ENCODE data around the gene RILP.

RILP gene

DNA sequence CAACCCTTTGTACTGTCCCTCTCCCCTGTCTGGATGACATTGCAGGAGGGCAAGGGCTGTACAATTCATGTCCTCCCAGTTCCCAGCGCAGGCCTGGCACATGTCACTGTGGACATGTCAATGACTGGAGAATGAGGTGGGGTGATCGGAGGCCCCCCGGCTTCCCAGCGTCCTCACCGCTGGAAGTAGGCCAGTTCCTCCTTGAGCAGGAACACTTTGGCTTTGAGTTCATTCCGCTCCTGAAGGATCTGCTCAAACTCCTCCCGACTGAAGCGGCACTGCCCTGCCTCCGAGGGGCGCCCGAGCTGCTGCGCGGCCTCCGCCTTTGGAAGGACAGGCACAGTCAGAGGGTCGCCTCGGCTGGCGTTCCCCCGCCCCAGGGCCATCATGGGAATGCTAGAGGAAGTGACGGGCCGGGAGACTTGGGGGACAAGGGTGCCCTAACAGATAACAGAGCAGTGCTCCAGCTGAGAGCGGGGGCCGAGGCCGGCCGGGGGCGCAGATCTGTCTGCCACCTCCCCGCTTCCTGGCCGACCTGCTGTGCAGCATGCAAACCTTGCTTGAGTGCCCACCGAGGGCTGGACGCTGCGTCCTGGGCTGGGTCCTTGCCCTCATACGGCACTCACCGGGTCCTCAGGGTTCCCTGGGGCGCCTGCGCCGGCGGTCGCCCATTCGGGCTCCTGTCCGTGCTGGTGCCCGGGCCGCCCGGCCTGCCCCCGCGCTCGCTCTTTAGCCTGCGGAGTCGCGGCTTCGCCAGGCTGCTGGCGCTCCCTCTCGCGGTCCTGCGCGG lies 1.3 kb downstream of the RILP start:
- DNase-seq (ENCODE audit: low spot score) = peak; percentile 63

- no peak for DNase-seq (ENCODE audit: low spot score)
Measured at GRCh38 chr17:1647802-1648171, 1.9 kb downstream of the RILP start.

DNA sequence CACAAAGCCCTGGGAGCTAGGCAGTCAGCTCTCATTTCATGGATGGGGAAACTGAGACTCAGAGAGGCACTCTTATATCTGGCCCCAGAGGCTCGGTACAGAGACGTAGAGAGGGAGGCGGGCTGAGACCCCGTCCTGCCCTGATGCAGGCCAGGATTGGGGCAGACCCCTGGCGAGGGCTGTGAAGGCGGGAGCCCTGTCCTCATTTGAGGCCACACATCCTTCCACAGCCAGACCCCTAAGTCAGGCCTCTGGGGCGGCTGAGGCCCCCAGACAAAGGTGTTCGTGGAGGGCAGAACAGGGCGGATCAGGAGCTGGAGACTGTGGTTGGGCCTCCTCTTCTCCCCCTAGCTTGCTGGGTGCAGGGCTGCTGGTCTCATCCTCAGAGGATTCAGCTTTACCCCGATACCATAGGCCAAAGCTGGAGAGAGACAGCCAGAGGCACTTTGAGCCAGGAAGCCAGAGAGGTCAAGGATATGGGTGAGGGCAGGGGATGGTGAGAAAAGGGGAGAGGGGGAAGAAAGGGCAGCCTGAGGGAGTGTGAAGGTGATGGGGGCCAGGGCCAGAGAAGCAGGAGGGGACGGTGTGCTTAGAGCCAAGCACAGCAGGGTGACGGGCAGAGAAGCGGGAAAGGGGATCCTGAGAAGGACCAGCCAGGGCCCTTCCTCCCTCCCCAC lies 3.3 kb downstream of the RILP start:
- no peak for DNase-seq (ENCODE audit: low spot score)

DNA sequence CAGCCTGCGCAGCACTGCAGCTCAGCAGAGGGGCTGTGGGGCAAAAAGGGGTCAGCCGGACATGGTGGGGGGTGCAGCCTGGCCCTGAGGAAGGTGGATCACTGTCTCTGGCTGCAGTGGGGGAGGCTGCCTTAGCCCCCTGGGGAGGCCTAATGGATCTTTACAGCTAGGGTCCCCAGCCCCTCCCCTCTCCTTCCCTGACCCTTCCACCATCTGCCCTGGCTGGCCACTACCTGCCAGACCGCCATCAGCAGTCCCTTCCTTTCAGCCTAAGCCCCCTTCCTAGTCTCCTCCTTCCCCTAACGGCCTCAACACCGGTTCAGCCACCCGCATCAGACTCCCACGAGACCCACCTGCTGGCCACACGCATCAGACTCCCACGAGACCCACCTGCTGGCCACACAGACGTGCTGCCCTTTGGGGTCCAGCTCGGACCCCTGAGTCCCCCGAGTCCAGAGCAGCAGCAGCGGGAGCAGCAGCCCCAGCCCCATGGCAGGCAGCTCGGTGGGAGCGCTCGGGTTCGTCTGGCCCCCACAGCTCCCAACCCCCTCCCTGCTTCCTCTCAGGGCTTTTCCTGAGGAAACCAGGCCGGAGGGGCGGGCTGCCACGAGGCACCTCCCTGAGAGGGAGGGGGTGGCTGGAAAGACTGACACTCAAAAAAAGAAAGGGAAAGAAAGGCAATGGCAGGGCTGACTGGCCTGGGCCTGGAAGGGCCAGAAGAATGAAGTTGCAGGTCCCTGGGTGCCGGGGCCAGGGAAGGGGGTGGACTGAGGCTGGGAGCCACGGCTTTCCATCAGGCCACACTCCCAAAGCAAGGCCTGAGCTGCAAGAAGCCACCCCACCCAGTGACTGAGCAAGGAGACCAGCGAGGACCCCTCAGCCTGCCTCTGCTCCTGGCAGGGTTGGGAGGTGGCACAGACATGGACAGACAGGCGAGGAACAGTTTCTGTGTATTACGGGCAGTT lies 4.2 kb downstream of the RILP start, which contains the start of gene SCARF1:
Gene SCARF1 (minus strand): TSS at position 526 of the 965 bp plus-strand sequence. CDS start 35 bp downstream, at position 491.
- no peak for DNase-seq (ENCODE audit: low spot score)

- no peak for DNase-seq (ENCODE audit: low spot score)
Measured at GRCh38 chr17:1644493-1645206, 5.0 kb downstream of the RILP start.

DNA sequence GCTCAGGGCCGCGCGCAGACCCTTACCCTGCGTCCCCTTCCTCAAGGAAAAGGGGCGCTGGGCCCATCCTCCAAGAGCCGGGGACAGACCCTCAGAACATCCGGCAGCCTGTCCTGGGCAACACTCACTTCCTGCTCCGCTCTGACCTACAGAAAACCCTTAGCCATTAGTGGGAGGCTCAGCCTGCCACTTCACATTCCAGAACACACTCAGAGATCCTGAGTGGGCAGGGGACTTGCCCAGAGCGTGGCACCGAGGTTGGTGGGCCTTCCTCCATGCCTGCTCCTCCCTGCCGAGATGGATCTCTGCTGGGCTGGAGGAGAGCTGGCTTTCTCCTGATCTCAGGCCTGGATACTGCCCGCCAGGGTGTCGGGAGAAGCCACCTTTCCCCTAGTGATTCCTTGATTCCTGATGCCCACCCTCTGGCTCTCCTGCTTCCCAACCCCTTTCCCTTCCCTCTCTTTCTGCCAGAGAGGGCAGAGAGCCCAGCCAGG lies 5.6 kb downstream of the RILP start:
- no peak for DNase-seq (ENCODE audit: low spot score)

DNA sequence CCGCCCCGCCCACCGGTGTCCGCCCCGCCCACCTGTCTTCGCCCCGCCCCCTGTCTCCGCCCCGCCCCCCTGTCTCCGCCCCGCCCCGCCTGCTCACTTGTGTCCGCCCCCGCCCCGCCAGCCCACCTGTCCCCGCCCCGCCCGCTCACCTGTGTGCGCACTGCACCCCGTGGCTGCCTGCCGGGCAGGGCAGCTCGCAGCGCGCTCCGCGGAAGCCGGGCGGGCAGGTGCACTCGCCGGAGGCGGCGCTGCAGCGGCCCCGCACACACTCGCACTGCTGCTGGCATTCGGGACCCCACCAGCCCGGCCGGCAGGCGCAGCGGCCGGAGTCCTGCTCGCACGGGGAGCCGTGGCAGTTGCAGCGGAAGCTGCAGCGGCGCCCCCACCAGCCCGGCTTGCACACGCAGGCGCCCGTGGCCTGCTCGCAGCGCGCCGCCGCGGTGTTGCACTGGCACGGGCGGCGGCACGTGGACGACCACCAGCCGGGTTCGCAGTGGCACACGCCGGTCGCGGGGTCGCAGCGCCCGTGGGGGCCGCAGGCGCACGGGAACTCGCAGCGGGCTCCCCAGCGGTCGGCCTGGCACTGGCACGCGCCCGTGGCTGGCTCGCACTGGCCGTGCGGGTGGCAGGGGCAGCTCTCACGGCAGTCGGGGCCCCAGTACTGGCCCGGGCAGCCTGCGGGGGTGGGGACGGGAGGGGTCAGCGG lies 6.2 kb downstream of the RILP start:
- peak; percentile 78 for DNase-seq (ENCODE audit: low spot score)

- DNase-seq (ENCODE audit: low spot score) = no peak
Measured at GRCh38 chr17:1641065-1641403, 8.6 kb downstream of the RILP start.

GRCh38 chr17:1640329-1641064 lies 9.2 kb downstream of the RILP start:
- no peak for DNase-seq (ENCODE audit: low spot score)

GRCh38 chr17:1639549-1640180 lies 10.0 kb downstream of the RILP start:
- DNase-seq (ENCODE audit: low spot score) = no peak

DNA sequence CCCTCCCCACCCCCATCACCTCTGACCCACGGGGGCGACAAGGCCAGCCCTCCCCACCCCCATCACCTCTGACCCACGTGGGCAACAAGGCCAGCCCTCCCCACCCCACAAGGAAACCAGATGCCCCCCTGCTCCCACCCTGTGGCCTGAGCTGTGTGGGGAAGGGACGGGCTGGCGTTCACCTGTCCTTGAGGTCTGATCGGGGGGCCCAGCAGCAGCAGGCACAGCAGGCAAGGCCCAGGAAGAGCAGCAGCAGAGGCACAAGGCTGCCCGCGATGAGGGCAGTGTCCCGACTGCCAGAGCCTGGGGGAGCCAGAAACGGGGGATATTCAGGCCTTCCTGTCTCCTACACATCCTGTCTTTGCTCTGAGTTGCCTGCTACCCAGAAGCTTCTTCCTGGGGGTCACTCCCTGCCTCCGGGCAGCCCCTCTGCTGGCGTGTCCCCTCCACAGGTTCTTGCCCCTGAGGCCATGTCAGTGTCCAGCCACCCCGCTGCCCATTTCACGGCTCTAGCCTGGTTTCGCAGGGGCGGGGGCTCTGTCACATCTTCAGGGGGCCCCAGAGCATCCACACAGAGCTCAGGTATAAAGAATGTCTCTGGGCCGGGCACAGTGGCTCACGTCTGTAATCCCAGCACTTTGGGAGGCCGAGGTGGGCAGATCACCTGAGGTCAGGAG lies 10.9 kb downstream of the RILP start:
- DNase-seq (ENCODE audit: low spot score) = no peak

DNA sequence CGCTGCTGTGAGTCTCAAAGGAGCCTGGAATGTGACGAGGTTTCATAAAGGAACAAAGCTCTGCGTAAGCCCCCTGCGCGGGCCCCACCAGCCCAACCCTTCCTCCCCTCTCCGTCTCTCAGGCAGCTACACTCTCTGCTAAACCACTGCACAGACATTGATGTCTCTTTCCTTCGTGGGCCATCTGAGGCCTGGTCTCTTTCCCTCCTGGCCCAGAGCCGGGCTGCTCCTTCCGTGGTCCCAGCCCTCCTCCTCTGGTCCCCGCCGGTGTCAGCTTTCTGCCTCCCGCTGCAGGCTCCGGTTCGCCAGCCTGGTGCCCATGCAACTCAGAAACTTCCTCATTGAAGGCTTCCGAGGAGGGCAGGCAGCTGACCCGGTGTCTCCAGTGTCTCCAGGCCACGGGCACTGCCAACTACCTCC lies 11.5 kb downstream of the RILP start:
- no peak for DNase-seq (ENCODE audit: low spot score)

- DNase-seq (ENCODE audit: low spot score) = no peak
Measured at GRCh38 chr17:1636732-1637285, 12.9 kb downstream of the RILP start.

GRCh38 chr17:1635675-1636465 lies 13.8 kb downstream of the RILP start:
- no peak for DNase-seq (ENCODE audit: low spot score)

- DNase-seq (ENCODE audit: low spot score) = no peak
Measured at GRCh38 chr17:1634841-1635650, 14.6 kb downstream of the RILP start.

- no peak for DNase-seq (ENCODE audit: low spot score)
Measured at GRCh38 chr17:1630662-1631061, 19.0 kb downstream of the RILP start.

Measured in HuH-7.5 (cell line).